LNCAP (cell line): ENCODE data around the gene OPN4.

Source experiments
- CTCF ChIP-seq: fragments of 450-650 bp; IDR thresholded peaks from 2 replicates; pipeline ENCODE4 v1.5.1; 2017; ENCODE audit warnings: mild to moderate bottlenecking

OPN4 gene

GRCh38 chr10:86628311-86628710, 26.0 kb upstream of the OPN4 start:
- no peak for TF ChIP-seq CTCF

GRCh38 chr10:86630079-86630478, 24.3 kb upstream of the OPN4 start:
- TF ChIP-seq CTCF, result no peak

GRCh38 chr10:86632009-86632800, 22.1 kb upstream of the OPN4 start:
- no peak for TF ChIP-seq CTCF

- TF ChIP-seq CTCF, result no peak
These were observed 21.4 kb upstream of the OPN4 start for GRCh38 chr10:86632951-86633350.

GRCh38 chr10:86635402-86635801, 18.9 kb upstream of the OPN4 start:
- TF ChIP-seq CTCF, result no peak

- no peak for TF ChIP-seq CTCF
These were observed 18.0 kb upstream of the OPN4 start for GRCh38 chr10:86636311-86636710.

- TF ChIP-seq CTCF, result no peak
These were observed 12.3 kb upstream of the OPN4 start for GRCh38 chr10:86642021-86642420.

- no peak for TF ChIP-seq CTCF
These were observed 11.8 kb upstream of the OPN4 start for GRCh38 chr10:86642499-86642898.
